ENCODE results near the gene KCTD17. TPM values are rescaled to one million over a fixed set of nuclear protein-coding genes. Genes with fewer than 3 reads are reported as not detected.

KCTD17 gene
- total RNA-seq, 1 donor from 2014 or later, result 53.7 TPM

DNA sequence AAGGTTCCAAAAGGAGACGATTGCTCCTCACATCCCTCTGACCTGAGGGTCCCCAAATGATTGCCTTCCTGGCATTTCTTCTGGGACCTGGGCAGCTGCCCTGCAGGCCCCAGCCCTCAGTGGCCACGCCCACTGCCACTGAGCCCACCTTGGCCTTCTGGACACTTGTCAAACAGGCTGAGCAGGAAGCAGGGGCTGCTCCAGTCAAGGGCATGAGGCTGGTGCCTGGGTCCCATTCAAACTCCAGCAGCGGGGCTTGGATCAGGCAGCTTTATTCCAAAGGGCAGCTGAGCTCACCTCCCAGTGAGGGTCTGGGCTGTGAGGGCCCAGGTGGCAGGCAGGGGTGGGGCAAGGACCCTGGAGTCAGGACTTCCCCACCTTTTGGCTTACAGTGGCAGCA is 13.6 kb downstream of the KCTD17 start:
- no peaks in the 10 kb centered on the region for H3K36me3 Mint-ChIP-seq
- no peaks in the 10 kb centered on the region for H3K9me3 Mint-ChIP-seq
- H3K4me3 Mint-ChIP-seq, result no peak overlapping the region
- peaks cover 25% of the 10 kb centered on the region for H3K27me3 Mint-ChIP-seq
- TF ChIP-seq, protein P1, sequence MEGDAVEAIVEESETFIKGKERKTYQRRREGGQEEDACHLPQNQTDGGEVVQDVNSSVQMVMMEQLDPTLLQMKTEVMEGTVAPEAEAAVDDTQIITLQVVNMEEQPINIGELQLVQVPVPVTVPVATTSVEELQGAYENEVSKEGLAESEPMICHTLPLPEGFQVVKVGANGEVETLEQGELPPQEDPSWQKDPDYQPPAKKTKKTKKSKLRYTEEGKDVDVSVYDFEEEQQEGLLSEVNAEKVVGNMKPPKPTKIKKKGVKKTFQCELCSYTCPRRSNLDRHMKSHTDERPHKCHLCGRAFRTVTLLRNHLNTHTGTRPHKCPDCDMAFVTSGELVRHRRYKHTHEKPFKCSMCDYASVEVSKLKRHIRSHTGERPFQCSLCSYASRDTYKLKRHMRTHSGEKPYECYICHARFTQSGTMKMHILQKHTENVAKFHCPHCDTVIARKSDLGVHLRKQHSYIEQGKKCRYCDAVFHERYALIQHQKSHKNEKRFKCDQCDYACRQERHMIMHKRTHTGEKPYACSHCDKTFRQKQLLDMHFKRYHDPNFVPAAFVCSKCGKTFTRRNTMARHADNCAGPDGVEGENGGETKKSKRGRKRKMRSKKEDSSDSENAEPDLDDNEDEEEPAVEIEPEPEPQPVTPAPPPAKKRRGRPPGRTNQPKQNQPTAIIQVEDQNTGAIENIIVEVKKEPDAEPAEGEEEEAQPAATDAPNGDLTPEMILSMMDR (conservative IDR thresholded peaks at IDR 0.05), result no peak
- H3K27ac Mint-ChIP-seq, result no peak overlapping the region
- H3K4me1 Mint-ChIP-seq (ENCODE audit: unreplicated experiment), result no peaks in the 10 kb centered on the region
- DNase-seq (ENCODE audit: extremely low spot score, unreplicated experiment), result no peak

DNA sequence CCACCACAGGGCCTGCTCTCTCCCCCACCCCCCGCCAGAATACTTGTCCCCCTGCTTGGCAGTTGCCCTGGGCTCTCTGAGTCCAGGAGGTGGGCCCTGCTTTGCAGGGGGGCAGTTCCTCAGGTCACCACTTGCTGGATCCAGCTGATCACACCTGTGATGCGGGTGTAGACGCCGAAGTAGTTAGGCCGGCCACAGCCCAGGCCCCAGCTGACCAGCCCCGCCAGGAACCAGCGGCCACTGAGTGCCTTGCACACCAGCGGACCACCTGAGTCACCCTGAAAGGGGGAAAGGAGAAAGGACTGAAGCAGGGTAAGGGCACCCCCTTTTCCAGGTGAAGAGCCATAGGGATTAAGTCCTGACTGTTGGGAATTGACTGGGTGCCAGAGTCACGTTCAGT is 14.4 kb downstream of the KCTD17 start:
- no peaks in the 10 kb centered on the region for H3K9me3 Mint-ChIP-seq
- H3K4me1 Mint-ChIP-seq (ENCODE audit: unreplicated experiment), result no peaks in the 10 kb centered on the region
- DNase-seq (ENCODE audit: extremely low spot score, unreplicated experiment), result no peak
- TF ChIP-seq, protein P1 (conservative IDR thresholded peaks at IDR 0.05), result no peak
- no peak overlapping the region for H3K27ac Mint-ChIP-seq
- peaks cover 31% of the 10 kb centered on the region for H3K27me3 Mint-ChIP-seq
- H3K4me3 Mint-ChIP-seq, result no peak overlapping the region
- H3K36me3 Mint-ChIP-seq, result no peaks in the 10 kb centered on the region

DNA sequence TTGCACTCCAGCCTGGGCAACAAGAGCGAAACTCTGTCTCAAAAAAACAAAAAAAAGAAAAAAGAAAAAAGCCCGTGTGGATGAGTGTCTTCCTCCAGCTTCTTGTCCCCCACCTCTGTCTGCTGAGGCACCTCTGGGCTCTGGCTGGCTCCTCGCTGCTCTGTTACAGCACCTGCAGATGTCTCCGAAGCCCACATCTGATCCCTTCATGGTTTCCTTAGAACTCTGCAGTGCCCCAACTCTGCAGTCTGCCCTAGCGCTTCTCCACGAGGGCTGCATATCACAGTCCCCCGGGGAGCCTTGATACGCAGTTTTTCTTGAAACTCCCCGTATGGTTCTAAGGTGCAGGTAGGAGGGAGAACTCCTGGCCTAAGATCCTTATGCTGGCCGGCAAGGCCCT is 15.9 kb downstream of the KCTD17 start:
- TF ChIP-seq, protein P1 (conservative IDR thresholded peaks at IDR 0.05), result no peak

GRCh38 chr22:37068859-37069258 is 17.3 kb downstream of the KCTD17 start:
- H3K27me3 Mint-ChIP-seq, result peaks cover 31% of the 10 kb centered on the region
- no peaks in the 10 kb centered on the region for H3K36me3 Mint-ChIP-seq
- H3K27ac Mint-ChIP-seq, result no peak overlapping the region
- H3K4me3 Mint-ChIP-seq, result no peak overlapping the region
- H3K9me3 Mint-ChIP-seq, result no peaks in the 10 kb centered on the region
- H3K4me1 Mint-ChIP-seq (ENCODE audit: unreplicated experiment), result no peaks in the 10 kb centered on the region
- no peak for DNase-seq (ENCODE audit: extremely low spot score, unreplicated experiment)
- TF ChIP-seq, protein P1 (conservative IDR thresholded peaks at IDR 0.05), result no peak

More for the DNA sequence above, 15.9 kb downstream of the KCTD17 start:
- peaks cover 31% of the 10 kb centered on the region for H3K27me3 Mint-ChIP-seq
- H3K4me1 Mint-ChIP-seq (ENCODE audit: unreplicated experiment), result no peaks in the 10 kb centered on the region
- no peaks in the 10 kb centered on the region for H3K9me3 Mint-ChIP-seq
- no peak for DNase-seq (ENCODE audit: extremely low spot score, unreplicated experiment)
- no peaks in the 10 kb centered on the region for H3K36me3 Mint-ChIP-seq
- H3K27ac Mint-ChIP-seq, result no peak overlapping the region
- no peak overlapping the region for H3K4me3 Mint-ChIP-seq

- no peaks in the 10 kb centered on the region for H3K9me3 Mint-ChIP-seq
- TF ChIP-seq, protein P1 (conservative IDR thresholded peaks at IDR 0.05), result no peak
- H3K27ac Mint-ChIP-seq, result no peak overlapping the region
- no peak overlapping the region for H3K4me3 Mint-ChIP-seq
- no peaks in the 10 kb centered on the region for H3K4me1 Mint-ChIP-seq (ENCODE audit: unreplicated experiment)
- DNase-seq (ENCODE audit: extremely low spot score, unreplicated experiment), result no peak
- no peaks in the 10 kb centered on the region for H3K36me3 Mint-ChIP-seq
- peaks cover 35% of the 10 kb centered on the region for H3K27me3 Mint-ChIP-seq
These were observed 17.8 kb downstream of the KCTD17 start for GRCh38 chr22:37069319-37069718.

DNA sequence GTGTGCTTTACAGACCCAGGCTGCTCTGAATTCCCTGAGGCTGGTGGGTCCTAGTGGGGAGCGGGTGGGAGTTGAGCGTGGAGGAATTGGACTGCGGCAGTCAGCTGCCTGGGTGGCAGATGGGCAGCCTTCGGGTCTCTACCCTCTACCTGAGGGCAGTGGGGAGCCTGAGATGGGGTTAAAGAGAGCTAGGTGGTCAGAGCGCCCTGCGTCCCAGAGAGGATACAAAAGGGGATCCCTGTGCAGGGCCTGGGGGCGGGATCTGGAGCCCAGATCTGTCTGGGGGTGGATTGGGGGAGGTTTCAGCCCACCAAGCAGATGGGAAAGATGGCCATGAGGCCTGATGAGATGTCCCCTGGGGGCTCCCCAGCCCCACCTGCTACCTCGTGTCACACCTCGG is 18.2 kb downstream of the KCTD17 start:
- Mint-ChIP-seq H3K4me1 (ENCODE audit: unreplicated experiment) (no peaks in the 10 kb centered on the region), H3K36me3 (no peaks in the 10 kb centered on the region), H3K4me3 (no peak overlapping the region), H3K27ac (no peak overlapping the region), H3K9me3 (no peaks in the 10 kb centered on the region), H3K27me3 (peaks cover 39% of the 10 kb centered on the region)
- TF ChIP-seq, protein P1 (conservative IDR thresholded peaks at IDR 0.05), result no peak
- no peak for DNase-seq (ENCODE audit: extremely low spot score, unreplicated experiment)
